ENCODE data around the gene LACTBL1. TPM values are rescaled to one million over a fixed set of nuclear protein-coding genes. Genes with fewer than 3 reads are reported as not detected.

LACTBL1 gene
- total and polyA plus RNA-seq, 2 experiments from 2014 or later: not detected

- no peak for TF ChIP-seq ZNF462 (CRISPR knock-in tag; IDR thresholded peaks at IDR 0.05)
Observed at GRCh38 chr1:22941257-22941656, 31.4 kb downstream of the LACTBL1 start (continued).

- no peak for DNase-seq (ENCODE audit: low spot score)
- H3K27me3 Mint-ChIP-seq (ENCODE audit: insufficient read depth, low read depth, poor library complexity): peaks cover 4% of the 10 kb centered on the region
- TF ChIP-seq NANOG (IDR thresholded peaks at IDR 0.05; ENCODE audit: borderline replicate concordance): no peak
- no peak for TF ChIP-seq EZH2 (IDR thresholded peaks at IDR 0.05; ENCODE audit: low read depth, unreplicated experiment)
- no peak for TF ChIP-seq ETS1 (IDR thresholded peaks at IDR 0.05)
- TF ChIP-seq REST (IDR thresholded peaks at IDR 0.05; ENCODE audit: unreplicated experiment): no peak
Observed at GRCh38 chr1:22936681-22937080, 36.0 kb downstream of the LACTBL1 start.

More at GRCh38 chr1:22936681-22937080, 36.0 kb downstream of the LACTBL1 start:
- no peak for ATAC-seq
- H3K36me3 Mint-ChIP-seq (ENCODE audit: low read depth): no peaks in the 10 kb centered on the region
- no peaks in the 10 kb centered on the region for H3K27me3 ChIP-seq (ENCODE audit: insufficient read depth)
- H3F3A ChIP-seq (replicated peaks; ENCODE audit: low read depth): no peaks in the 10 kb centered on the region
- no peak overlapping the region for H3K27ac ChIP-seq (ENCODE audit: low read depth)
- H2AFZ ChIP-seq: no peak overlapping the region
- no peaks in the 10 kb centered on the region for H3K79me2 ChIP-seq (replicated peaks; ENCODE audit: insufficient read depth)
- no peaks in the 10 kb centered on the region for H3K4me1 ChIP-seq (ENCODE audit: insufficient read depth)
- H3K9me2 ChIP-seq (ENCODE audit: insufficient read depth): no peaks in the 10 kb centered on the region
- H3K4me3 Mint-ChIP-seq: no peak overlapping the region
- no peak overlapping the region for H3K4me3 ChIP-seq
- peaks cover 28% of the 10 kb centered on the region for H3K9me3 Mint-ChIP-seq
- no peak overlapping the region for H3K27ac Mint-ChIP-seq
- no peaks in the 10 kb centered on the region for H3K36me3 ChIP-seq (ENCODE audit: insufficient read depth)
- H3K4me1 Mint-ChIP-seq: no peaks in the 10 kb centered on the region
- 0 out of 2 replicates have a peak, but pooled peaks cover 2% of the 10 kb centered on the region for H4K20me1 ChIP-seq (replicated peaks; ENCODE audit: insufficient read depth)
- H3K4me2 ChIP-seq: no peak overlapping the region
